Measurements from ENCODE around the gene FAM200A.
A peak's percentile ranks its signal among the peaks of the same experiment; 100 is the strongest.
"Not testable (repeated sequence)": the region's sequence is repeated elsewhere in the genome, so short reads cannot be mapped to it uniquely, and the experiment has no call there.

FAM200A gene

GRCh38 chr7:99543916-99544315 lies 8.0 kb downstream of the FAM200A start:
- no peak for DNase-seq
- Mint-ChIP-seq H3K4me1 (no peaks in the 10 kb centered on the region), H3K36me3 (ENCODE audit: low read depth) (peaks cover 30% of the 10 kb centered on the region), H3K27ac (no peak overlapping the region), H3K27me3 (no peaks in the 10 kb centered on the region), H3K9me3 (peaks cover 22% of the 10 kb centered on the region), H3K4me3 (no peak overlapping the region)
- ATAC-seq: no peak

- Mint-ChIP-seq H3K27me3 (no peaks in the 10 kb centered on the region), H3K36me3 (ENCODE audit: low read depth) (peaks cover 25% of the 10 kb centered on the region), H3K4me3 (no peak overlapping the region), H3K9me3 (peaks cover 22% of the 10 kb centered on the region), H3K4me1 (no peaks in the 10 kb centered on the region), H3K27ac (no peak overlapping the region)
- no peak for DNase-seq
- no peak for ATAC-seq
Measured at GRCh38 chr7:99543081-99543671, 8.7 kb downstream of the FAM200A start.

DNA sequence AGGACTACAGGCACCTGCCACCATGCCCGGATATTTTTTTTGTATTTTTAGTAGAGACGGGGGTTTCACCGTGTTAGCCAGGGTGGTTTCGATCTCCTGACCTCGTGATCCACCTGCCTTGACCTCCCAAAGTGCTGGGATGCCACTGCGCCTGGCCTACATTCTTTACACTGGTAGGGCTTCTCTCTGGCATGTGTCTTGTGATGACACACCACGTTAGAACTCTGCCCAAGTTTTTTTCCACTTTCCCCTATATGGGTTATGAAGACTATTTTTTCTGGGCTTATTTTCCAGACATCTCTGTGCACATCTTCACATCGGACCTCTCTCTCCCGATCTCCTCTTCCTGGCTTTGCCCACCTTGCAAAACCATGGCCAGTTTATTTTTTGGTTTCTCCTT lies 10.7 kb downstream of the FAM200A start:
- ATAC-seq (no peak), DNase-seq (no peak)
- Mint-ChIP-seq H3K4me1 (no peaks in the 10 kb centered on the region), H3K27ac (no peak overlapping the region), H3K36me3 (ENCODE audit: low read depth) (peaks cover 13% of the 10 kb centered on the region), H3K27me3 (no peaks in the 10 kb centered on the region), H3K4me3 (no peak overlapping the region), H3K9me3 (peaks cover 21% of the 10 kb centered on the region)

DNA sequence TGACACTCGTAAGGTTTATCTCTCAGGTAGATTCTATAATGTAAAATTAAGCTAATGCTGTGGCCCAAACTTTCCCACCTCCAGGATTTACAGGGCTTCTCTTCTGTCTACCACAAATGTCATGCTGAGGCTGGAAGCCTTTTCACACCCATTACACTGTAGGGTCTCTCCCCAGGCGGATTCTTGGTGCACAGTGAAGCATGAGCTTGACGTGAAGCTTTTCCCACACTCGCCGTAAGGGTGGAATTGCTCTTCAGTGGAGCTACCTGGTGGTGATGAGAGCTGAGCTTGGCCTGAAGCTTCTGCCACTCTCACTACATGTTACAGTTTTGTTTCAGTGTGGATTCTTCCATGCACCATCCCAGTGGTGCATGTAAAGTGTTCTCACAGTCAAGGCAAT lies 11.4 kb downstream of the FAM200A start:
- no peaks in the 10 kb centered on the region for H3K27me3 Mint-ChIP-seq

DNA sequence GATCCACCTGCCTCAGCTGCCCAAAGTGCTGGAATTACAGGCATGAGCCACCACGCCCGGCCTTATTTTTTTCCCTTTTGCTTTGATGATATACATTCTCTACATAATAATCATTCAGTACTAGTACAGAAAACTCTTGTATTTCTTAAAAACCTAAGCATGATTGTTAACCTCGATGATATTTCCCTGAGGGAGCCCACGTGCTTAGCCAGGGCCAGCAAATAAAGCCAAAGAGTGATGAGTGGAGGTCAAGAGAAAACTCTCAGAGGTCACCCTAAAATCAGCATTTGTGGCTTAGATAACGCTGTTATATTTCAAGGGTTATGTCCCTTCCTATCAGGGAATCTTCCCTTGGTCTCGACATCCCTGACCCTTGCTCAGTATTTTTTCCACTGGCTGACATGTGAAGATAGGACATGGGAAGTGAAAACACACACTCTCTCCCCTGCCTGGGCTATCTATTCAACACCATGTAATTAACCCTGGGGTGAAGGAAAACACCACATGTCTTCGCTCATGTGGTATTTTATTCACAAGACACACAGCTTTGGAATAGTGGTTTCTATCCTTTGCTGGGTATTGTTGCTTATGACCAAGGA lies 12.6 kb downstream of the FAM200A start:
- no peak for DNase-seq
- no peak overlapping the region for H3K4me3 Mint-ChIP-seq
- no peak overlapping the region for H3K27ac Mint-ChIP-seq
- H3K27me3 Mint-ChIP-seq: no peaks in the 10 kb centered on the region
- no peak for ATAC-seq
- H3K4me1 Mint-ChIP-seq: no peaks in the 10 kb centered on the region
- H3K36me3 Mint-ChIP-seq (ENCODE audit: low read depth): peaks cover 15% of the 10 kb centered on the region
- peaks cover 25% of the 10 kb centered on the region for H3K9me3 Mint-ChIP-seq

More for the DNA sequence above, 11.4 kb downstream of the FAM200A start:
- ATAC-seq (no peak), DNase-seq (no peak)
- Mint-ChIP-seq H3K36me3 (ENCODE audit: low read depth) (peaks cover 13% of the 10 kb centered on the region), H3K4me3 (no peak overlapping the region), H3K9me3 (peaks cover 21% of the 10 kb centered on the region), H3K4me1 (no peaks in the 10 kb centered on the region), H3K27ac (no peak overlapping the region)

DNA sequence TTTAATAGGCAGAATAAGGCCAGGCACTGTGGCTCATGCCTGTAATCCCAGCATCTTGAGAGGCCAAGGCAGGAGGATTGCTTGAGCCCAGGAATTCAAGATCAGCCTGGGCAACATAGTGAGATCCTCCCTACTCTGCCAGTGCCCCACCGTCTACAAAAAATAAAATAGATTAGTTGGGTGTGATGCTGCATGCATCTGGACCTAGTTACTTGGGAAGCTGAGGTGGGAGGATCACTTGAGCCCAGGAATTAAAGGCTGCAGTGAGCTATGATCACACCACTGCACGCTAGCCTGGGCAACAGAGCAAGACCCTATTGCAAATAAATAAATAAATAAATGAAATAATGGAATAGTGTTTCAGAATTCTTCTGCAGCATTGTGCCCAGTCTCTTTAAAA lies 16.2 kb downstream of the FAM200A start:
- ATAC-seq: no peak
- Mint-ChIP-seq H3K36me3 (ENCODE audit: low read depth) (peaks cover 41% of the 10 kb centered on the region), H3K9me3 (peaks cover 40% of the 10 kb centered on the region), H3K4me3 (no peak overlapping the region), H3K27ac (no peak overlapping the region), H3K27me3 (no peaks in the 10 kb centered on the region), H3K4me1 (no peaks in the 10 kb centered on the region)
- no peak for DNase-seq

- Mint-ChIP-seq H3K27ac (no peak overlapping the region), H3K36me3 (ENCODE audit: low read depth) (peaks cover 73% of the 10 kb centered on the region), H3K9me3 (peaks cover 47% of the 10 kb centered on the region), H3K27me3 (no peaks in the 10 kb centered on the region), H3K4me1 (no peaks in the 10 kb centered on the region), H3K4me3 (no peak overlapping the region)
- DNase-seq (no peak), ATAC-seq (no peak)
Measured at GRCh38 chr7:99531354-99531765, 20.6 kb downstream of the FAM200A start.

- Mint-ChIP-seq H3K9me3 (peaks cover 16% of the 10 kb centered on the region), H3K36me3 (ENCODE audit: low read depth) (peaks cover 58% of the 10 kb centered on the region), H3K4me1 (no peaks in the 10 kb centered on the region), H3K27ac (no peak overlapping the region), H3K27me3 (no peaks in the 10 kb centered on the region), H3K4me3 (no peak overlapping the region)
- DNase-seq: peak; percentile 23
- ATAC-seq: peak; percentile 59
Measured at GRCh38 chr7:99525713-99526440, 26.0 kb downstream of the FAM200A start.

GRCh38 chr7:99521399-99521798 lies 30.5 kb downstream of the FAM200A start:
- ATAC-seq: no peak
- Mint-ChIP-seq H3K27ac (no peak overlapping the region), H3K36me3 (ENCODE audit: low read depth) (peaks cover 26% of the 10 kb centered on the region), H3K4me1 (no peaks in the 10 kb centered on the region), H3K9me3 (no peaks in the 10 kb centered on the region), H3K4me3 (no peak overlapping the region), H3K27me3 (no peaks in the 10 kb centered on the region)
- no peak for DNase-seq

DNA sequence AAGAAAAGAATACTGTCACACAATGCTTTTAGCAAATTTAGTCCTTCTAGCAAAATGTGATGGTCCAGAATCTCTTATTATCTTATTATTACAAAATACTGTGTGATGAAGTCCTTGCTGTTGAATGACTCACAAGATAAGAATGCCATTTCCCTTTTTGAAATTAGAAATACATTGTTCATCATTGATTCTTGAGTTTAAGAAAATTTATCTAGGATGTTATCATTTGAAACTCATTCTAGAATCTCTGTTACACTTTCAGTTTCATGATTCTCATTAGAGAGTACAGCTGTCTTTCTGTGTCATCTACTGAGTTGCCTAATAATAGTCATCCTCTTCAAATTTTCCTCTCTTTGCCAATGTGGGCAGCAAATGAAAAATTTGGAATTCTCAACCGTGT lies 37.9 kb downstream of the FAM200A start:
- no peak for DNase-seq
- Mint-ChIP-seq H3K36me3 (ENCODE audit: low read depth) (peaks cover 29% of the 10 kb centered on the region), H3K27me3 (no peaks in the 10 kb centered on the region), H3K9me3 (no peaks in the 10 kb centered on the region), H3K4me3 (no peak overlapping the region), H3K4me1 (peaks cover 6% of the 10 kb centered on the region), H3K27ac (no peak overlapping the region)
- ATAC-seq: no peak

DNA sequence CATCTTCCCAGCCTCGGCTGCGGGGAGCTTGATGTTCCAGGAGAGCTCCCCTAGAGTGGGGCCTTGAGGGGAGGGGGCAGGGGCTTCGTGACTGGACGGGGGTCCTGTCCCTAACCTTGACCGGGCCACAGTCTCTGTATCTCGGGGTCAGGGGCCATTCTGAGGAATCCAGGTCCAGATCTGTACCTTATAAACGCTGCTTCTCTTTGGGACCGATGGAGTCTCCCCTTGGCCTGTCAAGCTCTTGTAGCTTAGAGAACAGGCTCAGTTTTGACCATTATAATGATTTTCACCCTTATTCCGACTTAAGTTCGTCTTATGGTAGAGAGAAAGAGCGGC lies 46.6 kb downstream of the FAM200A start:
- Mint-ChIP-seq H3K9me3 (peaks cover 4% of the 10 kb centered on the region), H3K4me1 (peaks cover 32% of the 10 kb centered on the region), H3K36me3 (ENCODE audit: low read depth) (peaks cover 5% of the 10 kb centered on the region), H3K4me3 (peak overlapping the region; percentile 97), H3K27me3 (no peaks in the 10 kb centered on the region), H3K27ac (peak overlapping the region; percentile 97)
- ATAC-seq (no peak), DNase-seq (no peak)

- Mint-ChIP-seq H3K36me3 (ENCODE audit: low read depth) (peaks cover 7% of the 10 kb centered on the region), H3K27ac (peak within 1 kb of the TSS; percentile 97), H3K4me3 (peak within 1 kb of the TSS; percentile 97), H3K27me3 (no peaks in the 10 kb centered on the region), H3K9me3 (peaks cover 4% of the 10 kb centered on the region), H3K4me1 (peaks cover 35% of the 10 kb centered on the region)
- DNase-seq (peak; percentile 97), ATAC-seq (peak; percentile 76)
Measured at GRCh38 chr7:99504603-99505323, 47.2 kb downstream of the FAM200A start, which contains the start of gene ZKSCAN5. ZKSCAN5 (plus strand) TSS chr7:99504662; CDS start chr7:99506045, 1,383 bp downstream.

DNA sequence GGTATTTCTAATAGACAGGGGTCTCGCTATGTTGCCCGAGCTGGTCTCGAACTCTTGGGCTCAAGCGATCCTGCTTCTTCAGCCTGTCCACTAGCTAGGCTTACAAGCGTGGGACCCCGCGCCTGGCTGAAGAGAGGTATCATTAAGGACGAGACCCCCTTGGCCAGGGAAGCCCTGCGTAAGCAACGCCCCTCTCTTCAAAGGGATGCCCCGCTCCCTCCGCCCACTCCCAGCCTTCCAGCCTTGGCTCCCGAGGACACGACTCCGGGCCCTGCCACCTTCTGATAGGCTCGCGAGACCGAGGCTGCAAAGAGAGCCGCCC lies 47.7 kb downstream of the FAM200A start:
- H3K27me3 Mint-ChIP-seq: no peaks in the 10 kb centered on the region
- peaks cover 35% of the 10 kb centered on the region for H3K4me1 Mint-ChIP-seq
- peak; percentile 87 for ATAC-seq
- peaks cover 10% of the 10 kb centered on the region for H3K36me3 Mint-ChIP-seq (ENCODE audit: low read depth)
- H3K9me3 Mint-ChIP-seq: peaks cover 4% of the 10 kb centered on the region
- no peak for DNase-seq
- H3K27ac Mint-ChIP-seq: peak overlapping the region; percentile 97
- H3K4me3 Mint-ChIP-seq: peak overlapping the region; percentile 97

GRCh38 chr7:99501236-99501635 lies 50.7 kb downstream of the FAM200A start:
- Mint-ChIP-seq H3K27ac (peak overlapping the region; percentile 100), H3K4me3 (peak overlapping the region; percentile 100), H3K36me3 (ENCODE audit: low read depth) (peaks cover 23% of the 10 kb centered on the region), H3K4me1 (peaks cover 41% of the 10 kb centered on the region)
- ATAC-seq, H3K27me3 Mint-ChIP-seq, DNase-seq, H3K9me3 Mint-ChIP-seq: not testable (repeated sequence)

DNA sequence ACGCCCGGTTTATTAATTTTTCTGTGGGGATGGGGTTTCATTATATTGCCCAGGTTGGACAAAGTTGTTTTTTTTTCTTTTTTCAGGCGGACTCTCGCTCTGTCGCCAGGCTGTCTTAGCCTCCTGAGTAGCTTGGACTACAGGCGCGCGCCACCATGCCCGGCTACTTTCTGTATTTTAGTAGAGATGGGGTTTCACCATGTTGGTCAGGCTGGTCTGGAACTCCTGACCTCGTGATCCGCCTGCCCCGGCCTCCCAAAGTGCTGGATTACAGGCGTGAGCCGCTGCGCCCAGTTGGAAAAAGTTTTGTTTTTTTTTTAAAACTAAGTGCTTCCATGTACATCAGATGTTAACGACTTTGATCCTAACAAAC lies 51.3 kb downstream of the FAM200A start:
- DNase-seq: no peak
- Mint-ChIP-seq H3K4me3 (peak overlapping the region; percentile 100), H3K4me1 (peaks cover 37% of the 10 kb centered on the region), H3K27me3 (no peaks in the 10 kb centered on the region), H3K9me3 (peaks cover 4% of the 10 kb centered on the region), H3K27ac (peak overlapping the region; percentile 100), H3K36me3 (ENCODE audit: low read depth) (peaks cover 27% of the 10 kb centered on the region)
- ATAC-seq: no peak

Measured in activated naive CD8-positive, alpha-beta T cell treated with anti-CD3 and anti-CD28 coated beads, Interleukin-2, amount 50 U/mL, for 24 hours (primary cell).